ENCODE results near the gene CHEK1. TPM values are rescaled to one million over a fixed set of nuclear protein-coding genes. Genes with fewer than 3 reads are reported as not detected.

Gene CHEK1
- total and polyA plus RNA-seq, 9 of the 15 experiments (the other 6 are each of a cell fraction or from before 2014, with no cell fraction given): 62.6 to 108 (median 87.5) TPM

- TF ChIP-seq, protein P1, sequence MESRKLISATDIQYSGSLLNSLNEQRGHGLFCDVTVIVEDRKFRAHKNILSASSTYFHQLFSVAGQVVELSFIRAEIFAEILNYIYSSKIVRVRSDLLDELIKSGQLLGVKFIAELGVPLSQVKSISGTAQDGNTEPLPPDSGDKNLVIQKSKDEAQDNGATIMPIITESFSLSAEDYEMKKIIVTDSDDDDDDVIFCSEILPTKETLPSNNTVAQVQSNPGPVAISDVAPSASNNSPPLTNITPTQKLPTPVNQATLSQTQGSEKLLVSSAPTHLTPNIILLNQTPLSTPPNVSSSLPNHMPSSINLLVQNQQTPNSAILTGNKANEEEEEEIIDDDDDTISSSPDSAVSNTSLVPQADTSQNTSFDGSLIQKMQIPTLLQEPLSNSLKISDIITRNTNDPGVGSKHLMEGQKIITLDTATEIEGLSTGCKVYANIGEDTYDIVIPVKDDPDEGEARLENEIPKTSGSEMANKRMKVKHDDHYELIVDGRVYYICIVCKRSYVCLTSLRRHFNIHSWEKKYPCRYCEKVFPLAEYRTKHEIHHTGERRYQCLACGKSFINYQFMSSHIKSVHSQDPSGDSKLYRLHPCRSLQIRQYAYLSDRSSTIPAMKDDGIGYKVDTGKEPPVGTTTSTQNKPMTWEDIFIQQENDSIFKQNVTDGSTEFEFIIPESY (CRISPR knock-in tag; IDR thresholded peaks at IDR 0.05): no peak
- TF ChIP-seq, protein P2, sequence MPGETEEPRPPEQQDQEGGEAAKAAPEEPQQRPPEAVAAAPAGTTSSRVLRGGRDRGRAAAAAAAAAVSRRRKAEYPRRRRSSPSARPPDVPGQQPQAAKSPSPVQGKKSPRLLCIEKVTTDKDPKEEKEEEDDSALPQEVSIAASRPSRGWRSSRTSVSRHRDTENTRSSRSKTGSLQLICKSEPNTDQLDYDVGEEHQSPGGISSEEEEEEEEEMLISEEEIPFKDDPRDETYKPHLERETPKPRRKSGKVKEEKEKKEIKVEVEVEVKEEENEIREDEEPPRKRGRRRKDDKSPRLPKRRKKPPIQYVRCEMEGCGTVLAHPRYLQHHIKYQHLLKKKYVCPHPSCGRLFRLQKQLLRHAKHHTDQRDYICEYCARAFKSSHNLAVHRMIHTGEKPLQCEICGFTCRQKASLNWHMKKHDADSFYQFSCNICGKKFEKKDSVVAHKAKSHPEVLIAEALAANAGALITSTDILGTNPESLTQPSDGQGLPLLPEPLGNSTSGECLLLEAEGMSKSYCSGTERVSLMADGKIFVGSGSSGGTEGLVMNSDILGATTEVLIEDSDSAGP (CRISPR knock-in tag; IDR thresholded peaks at IDR 0.05): no peak
- peak; percentile 61 for TF ChIP-seq NFE2 (IDR thresholded peaks at IDR 0.05; ENCODE audit: low read depth)
- TF ChIP-seq ARNT (IDR thresholded peaks at IDR 0.05): 0 out of 4 replicates have a peak, but pooled peaks of 1 of the 2 experiments have one; percentile 42
- TF ChIP-seq BRD9 (IDR thresholded peaks at IDR 0.05; ENCODE audit: low read depth, partially characterized antibody): peak; percentile 79
- TF ChIP-seq SMARCA4 (IDR thresholded peaks at IDR 0.05): peak; percentile 56; the same call in 1 of the 2 replicates
- TF ChIP-seq SMARCA5 (IDR thresholded peaks at IDR 0.05): peak; percentile 80; the same call in 1 of the 2 replicates
- TF ChIP-seq, protein P3, sequence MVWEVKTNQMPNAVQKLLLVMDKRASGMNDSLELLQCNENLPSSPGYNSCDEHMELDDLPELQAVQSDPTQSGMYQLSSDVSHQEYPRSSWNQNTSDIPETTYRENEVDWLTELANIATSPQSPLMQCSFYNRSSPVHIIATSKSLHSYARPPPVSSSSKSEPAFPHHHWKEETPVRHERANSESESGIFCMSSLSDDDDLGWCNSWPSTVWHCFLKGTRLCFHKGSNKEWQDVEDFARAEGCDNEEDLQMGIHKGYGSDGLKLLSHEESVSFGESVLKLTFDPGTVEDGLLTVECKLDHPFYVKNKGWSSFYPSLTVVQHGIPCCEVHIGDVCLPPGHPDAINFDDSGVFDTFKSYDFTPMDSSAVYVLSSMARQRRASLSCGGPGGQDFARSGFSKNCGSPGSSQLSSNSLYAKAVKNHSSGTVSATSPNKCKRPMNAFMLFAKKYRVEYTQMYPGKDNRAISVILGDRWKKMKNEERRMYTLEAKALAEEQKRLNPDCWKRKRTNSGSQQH (CRISPR knock-in tag; IDR thresholded peaks at IDR 0.05): no peak
- 0 out of 2 replicates have a peak, but pooled peaks have one; percentile 4 for TF ChIP-seq RREB1 (CRISPR knock-in tag; IDR thresholded peaks at IDR 0.05)
- TF ChIP-seq ETV1 (tag; conservative IDR thresholded peaks at IDR 0.05; ENCODE audit: low read depth): no peak; the same call in 1 of the 2 replicates
- peak; percentile 76; the same call in 1 of the 2 replicates for TF ChIP-seq HLTF (IDR thresholded peaks at IDR 0.05)
- TF ChIP-seq CEBPZ (IDR thresholded peaks at IDR 0.05; ENCODE audit: borderline replicate concordance, low read depth, low read length): no peak
- TF ChIP-seq PHB (CRISPR knock-in tag; IDR thresholded peaks at IDR 0.05): 0 out of 2 replicates have a peak, but pooled peaks have one; percentile 5
Observed at GRCh38 chr11:125593114-125593820, 31.7 kb upstream of the CHEK1 start (continued).
